OCI-LY3 (cell line): ENCODE results near the gene ITGA4.

Experiments used
- H2AFZ ChIP-seq: fragments of 200-600, 300-600 bp; shearing (Covaris generic); 2 replicates; pipeline ENCODE4 v1.6.0; 2014; ENCODE audit warnings: antibody characterized with exemption, low read depth, low read length
- H3K27ac ChIP-seq: fragments of 200-600, 300-600 bp; sonication (generic); 2 replicates; pipeline ENCODE4 v1.5.1; 2014; ENCODE audit warnings: mild to moderate bottlenecking, low read length, moderate library complexity, mixed read lengths
- H3K27me3 ChIP-seq: fragments of 200-600, 300-600 bp; sonication (generic); 2 replicates; pipeline ENCODE4 v1.6.1; 2014; ENCODE audit warnings: low read depth, low read length, mixed read lengths
- H3K36me3 ChIP-seq: fragments of 200-600, 300-600 bp; sonication (generic); replicated peaks from 2 replicates; pipeline ENCODE3; 2014; ENCODE audit warnings: low read depth, low read length, mixed read lengths
- H3K4me1 ChIP-seq: fragments of 300-600, 200-600 bp; sonication (generic); 2 replicates; pipeline ENCODE4 v1.6.1; 2014; ENCODE audit warnings: low read length, mixed read lengths
- H3K4me2 ChIP-seq: fragments of 200-600, 300-600 bp; sonication (generic); 2 replicates; pipeline ENCODE4 v1.6.1; 2014; ENCODE audit warnings: low read length, mixed read lengths
- H3K4me3 ChIP-seq: fragments of 300-600, 200-600 bp; sonication (generic); 2 replicates; pipeline ENCODE4 v1.5.1; 2014; ENCODE audit warnings: antibody characterized with exemption, mild to moderate bottlenecking, low read length, moderate library complexity
- H3K79me2 ChIP-seq: fragments of 300-600, 200-600 bp; shearing (Covaris generic); 2 replicates; pipeline ENCODE4 v1.6.1; 2014; ENCODE audit warnings: mild to moderate bottlenecking, low read length, mixed read lengths
- H3K9ac ChIP-seq: fragments of 300-600, 200-600 bp; shearing (Covaris generic); 2 replicates; pipeline ENCODE4 v1.6.0; 2014; ENCODE audit warnings: mild to moderate bottlenecking, low read length, moderate library complexity
- H3K9me3 ChIP-seq: fragments of 200-600, 300-600 bp; shearing (Covaris generic); 2 replicates; pipeline ENCODE4 v1.6.1; 2014; ENCODE audit warnings: low read length, mixed read lengths; ENCODE audit not compliant: insufficient read depth
- H4K20me1 ChIP-seq: fragments of 200-600, 300-600 bp; sonication (generic); 2 replicates; pipeline ENCODE4 v1.6.1; 2016; ENCODE audit warnings: low read length, mixed read lengths; ENCODE audit not compliant: insufficient read depth
- EZH2phosphoT487 ChIP-seq: fragments of 200-600 bp; shearing (Covaris generic); IDR thresholded peaks from 2 replicates; pipeline ENCODE4 v1.6.1; 2018; ENCODE audit warnings: antibody characterized with exemption, mixed run types, low read depth
- TF ChIP-seq, protein P1 (sequence below): fragments of 200-600, 300-600 bp; sonication (generic); IDR thresholded peaks from 2 replicates; pipeline ENCODE4 v1.5.1; 2014; ENCODE audit warnings: antibody characterized with exemption, low read length, low read depth

The ITGA4 gene

DNA sequence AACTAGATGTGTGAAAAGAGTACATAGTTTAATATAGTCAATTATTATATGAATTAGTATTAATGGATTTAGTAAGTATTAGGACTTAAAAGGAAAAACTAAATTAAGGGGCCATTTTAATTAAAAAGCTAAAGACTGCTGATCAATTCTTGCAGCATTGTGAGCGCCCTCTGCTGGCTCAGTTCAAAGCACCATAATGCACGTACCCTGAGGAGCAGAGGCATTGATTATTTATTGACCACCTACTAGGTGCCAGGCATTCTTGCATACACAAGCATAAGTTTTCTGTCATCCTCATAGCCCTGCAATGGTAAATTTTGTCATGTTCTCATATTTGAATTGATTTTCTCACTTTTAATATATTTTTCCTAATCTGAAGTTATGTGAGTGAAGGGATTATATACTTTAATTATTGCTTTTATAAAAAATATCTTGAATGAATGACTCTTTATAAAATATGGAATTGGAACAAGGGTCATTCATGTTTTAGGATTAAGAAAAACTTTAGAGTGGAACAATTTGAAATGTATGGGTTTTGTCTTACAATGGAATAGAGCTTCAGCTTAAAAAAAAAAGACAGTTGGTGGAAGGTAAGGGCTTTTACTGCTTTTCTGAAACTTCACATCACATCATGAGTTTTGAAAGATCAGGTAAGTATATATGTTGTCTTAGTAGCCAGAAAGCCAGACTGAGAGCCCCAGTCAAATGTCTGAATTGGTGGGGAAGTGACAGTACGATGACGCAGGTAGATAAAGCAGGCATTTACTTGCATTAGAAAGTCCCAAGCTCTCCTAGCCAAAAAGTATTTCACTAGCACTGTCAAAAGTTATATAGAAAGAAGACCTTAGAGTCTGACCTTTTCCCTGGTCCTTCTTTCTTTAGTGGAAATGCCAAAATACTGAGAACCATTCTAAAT, 9.7 kb downstream of the ITGA4 start:
- Histone ChIP-seq H2AFZ (no peak overlapping the region), H3K4me2 (no peak overlapping the region), H3K27ac (no peak overlapping the region), H3K79me2 (no peaks in the 10 kb centered on the region), H3K36me3 (no peaks in the 10 kb centered on the region), H3K27me3 (peaks cover 17% of the 10 kb centered on the region), H3K9me3 (no peaks in the 10 kb centered on the region), H4K20me1 (no peaks in the 10 kb centered on the region), H3K9ac (no peak overlapping the region), H3K4me3 (no peak overlapping the region), H3K4me1 (no peaks in the 10 kb centered on the region)
- TF ChIP-seq EZH2phosphoT487 = no peak
- TF ChIP-seq, protein P1, sequence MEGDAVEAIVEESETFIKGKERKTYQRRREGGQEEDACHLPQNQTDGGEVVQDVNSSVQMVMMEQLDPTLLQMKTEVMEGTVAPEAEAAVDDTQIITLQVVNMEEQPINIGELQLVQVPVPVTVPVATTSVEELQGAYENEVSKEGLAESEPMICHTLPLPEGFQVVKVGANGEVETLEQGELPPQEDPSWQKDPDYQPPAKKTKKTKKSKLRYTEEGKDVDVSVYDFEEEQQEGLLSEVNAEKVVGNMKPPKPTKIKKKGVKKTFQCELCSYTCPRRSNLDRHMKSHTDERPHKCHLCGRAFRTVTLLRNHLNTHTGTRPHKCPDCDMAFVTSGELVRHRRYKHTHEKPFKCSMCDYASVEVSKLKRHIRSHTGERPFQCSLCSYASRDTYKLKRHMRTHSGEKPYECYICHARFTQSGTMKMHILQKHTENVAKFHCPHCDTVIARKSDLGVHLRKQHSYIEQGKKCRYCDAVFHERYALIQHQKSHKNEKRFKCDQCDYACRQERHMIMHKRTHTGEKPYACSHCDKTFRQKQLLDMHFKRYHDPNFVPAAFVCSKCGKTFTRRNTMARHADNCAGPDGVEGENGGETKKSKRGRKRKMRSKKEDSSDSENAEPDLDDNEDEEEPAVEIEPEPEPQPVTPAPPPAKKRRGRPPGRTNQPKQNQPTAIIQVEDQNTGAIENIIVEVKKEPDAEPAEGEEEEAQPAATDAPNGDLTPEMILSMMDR = peak; percentile 82

DNA sequence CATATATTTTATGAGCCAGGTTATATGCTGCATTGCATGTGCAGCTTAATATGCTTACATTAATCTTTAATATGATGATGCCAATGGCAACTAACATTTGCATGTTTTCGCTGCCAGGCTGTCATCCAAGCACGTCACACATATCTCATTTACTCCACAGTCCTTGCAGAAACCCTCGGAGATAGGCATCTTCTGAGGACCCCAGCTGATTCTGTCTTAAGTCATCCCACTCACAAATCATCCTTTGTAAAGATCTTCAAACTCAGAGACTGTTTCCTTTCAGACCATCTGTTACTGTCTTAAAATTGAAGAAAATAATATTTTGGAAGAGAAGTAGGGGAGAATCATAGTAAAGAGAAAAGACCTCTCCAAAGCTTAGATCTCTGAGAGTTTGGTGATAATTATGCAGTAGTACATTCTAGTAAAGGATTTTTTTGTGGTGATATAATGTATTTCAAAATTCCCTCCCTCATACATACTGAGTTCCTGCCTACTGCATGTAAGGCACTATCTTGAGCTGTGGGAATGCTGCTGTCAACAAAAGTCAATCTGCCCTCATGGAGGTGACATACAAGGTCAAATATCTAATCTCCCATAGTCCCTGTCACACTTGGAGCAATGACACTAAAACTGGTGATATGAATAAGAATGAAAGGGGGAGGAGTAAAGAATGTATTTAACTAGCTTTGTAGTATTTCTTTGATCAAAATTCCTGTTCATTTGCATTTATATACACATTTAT, 11.0 kb downstream of the ITGA4 start:
- Histone ChIP-seq H3K27ac (no peak overlapping the region), H3K27me3 (peaks cover 16% of the 10 kb centered on the region), H3K36me3 (no peaks in the 10 kb centered on the region), H3K4me2 (no peak overlapping the region), H3K4me1 (no peaks in the 10 kb centered on the region), H4K20me1 (no peaks in the 10 kb centered on the region), H2AFZ (no peak overlapping the region), H3K79me2 (no peaks in the 10 kb centered on the region), H3K9me3 (no peaks in the 10 kb centered on the region), H3K4me3 (no peak overlapping the region), H3K9ac (no peak overlapping the region)
- TF ChIP-seq, protein P1 = no peak
- no peak for TF ChIP-seq EZH2phosphoT487

DNA sequence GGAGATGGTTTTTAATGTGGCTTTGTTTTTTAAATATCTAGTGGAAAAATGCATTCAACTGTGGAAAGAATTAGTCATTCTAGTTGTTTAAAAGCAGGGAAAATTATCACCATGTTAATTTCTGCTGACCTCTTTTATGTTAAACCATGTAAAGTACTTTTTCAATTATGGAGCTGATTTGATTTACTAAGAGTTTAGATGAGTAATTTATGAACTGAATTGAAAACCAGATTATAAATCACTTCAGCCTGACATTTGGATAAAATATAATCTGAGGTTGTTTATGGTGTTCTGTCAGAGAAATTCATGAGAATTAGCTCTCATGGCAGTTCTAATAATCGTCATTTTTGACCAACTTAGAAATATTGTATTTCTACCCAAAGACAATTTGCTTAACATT, 11.6 kb downstream of the ITGA4 start:
- no peaks in the 10 kb centered on the region for H3K36me3 ChIP-seq
- TF ChIP-seq, protein P1 = no peak
- no peak for TF ChIP-seq EZH2phosphoT487
- H3K9me3 ChIP-seq = no peaks in the 10 kb centered on the region
- no peaks in the 10 kb centered on the region for H3K79me2 ChIP-seq
- H3K27me3 ChIP-seq = peaks cover 11% of the 10 kb centered on the region
- no peak overlapping the region for H3K4me3 ChIP-seq
- H3K27ac ChIP-seq = no peak overlapping the region
- no peaks in the 10 kb centered on the region for H3K4me1 ChIP-seq
- H2AFZ ChIP-seq = no peak overlapping the region
- H3K4me2 ChIP-seq = no peak overlapping the region
- H4K20me1 ChIP-seq = no peaks in the 10 kb centered on the region
- H3K9ac ChIP-seq = no peak overlapping the region

DNA sequence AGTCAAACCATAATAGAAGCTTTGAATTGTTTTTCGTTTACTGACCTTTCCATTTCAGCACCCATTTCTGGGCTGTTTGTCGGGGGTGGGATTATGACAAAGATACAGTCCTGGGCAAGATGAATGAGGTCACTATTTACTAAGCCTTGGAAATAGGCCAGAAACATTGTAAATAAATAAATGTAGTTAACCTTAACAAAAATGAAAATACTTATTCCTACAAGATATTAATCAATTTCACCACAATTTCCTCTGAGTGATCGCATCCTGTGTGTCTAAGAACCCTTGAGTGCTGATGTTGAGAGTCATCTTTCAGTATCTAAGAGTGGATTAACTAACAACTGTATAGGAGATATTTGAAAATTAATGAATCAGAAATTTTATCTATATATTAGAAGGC, 14.0 kb downstream of the ITGA4 start:
- Histone ChIP-seq H3K4me1 (no peaks in the 10 kb centered on the region), H3K79me2 (no peaks in the 10 kb centered on the region), H4K20me1 (no peaks in the 10 kb centered on the region), H3K27ac (no peak overlapping the region), H3K4me2 (no peak overlapping the region), H2AFZ (no peak overlapping the region), H3K27me3 (peaks cover 6% of the 10 kb centered on the region; the same call in 1 of the 2 replicates), H3K9ac (no peak overlapping the region), H3K4me3 (no peak overlapping the region), H3K9me3 (no peaks in the 10 kb centered on the region), H3K36me3 (no peaks in the 10 kb centered on the region)
- TF ChIP-seq EZH2phosphoT487 = no peak
- TF ChIP-seq, protein P1 = no peak
